Liver (tissue), 3 donors: ENCODE data around the gene MS4A15.

Source experiments
- GABPA ChIP-seq, 2 donors: IDR thresholded peaks in 1 of 2; conservative IDR thresholded peaks in 1 of 2; 2 replicates each; pipeline ENCODE4 v1.6.1; 2016; ENCODE audit warnings: antibody characterized with exemption in 2 of 2, mild to moderate bottlenecking in 1 of 2, moderate library complexity in 1 of 2
- MAX ChIP-seq: IDR thresholded peaks from 2 replicates; pipeline ENCODE4 v1.6.1; 2016; ENCODE audit warnings: antibody characterized with exemption
- NR2F2 ChIP-seq: IDR thresholded peaks from 2 replicates; pipeline ENCODE4 v1.6.1; 2016; ENCODE audit warnings: antibody characterized with exemption
- RAD21 ChIP-seq, 2 donors: IDR thresholded peaks; 2 replicates each; pipeline ENCODE4 v1.6.1; 2016; ENCODE audit warnings: antibody characterized with exemption in 2 of 2, mild to moderate bottlenecking in 2 of 2
- SP1 ChIP-seq: IDR thresholded peaks from 2 replicates; pipeline ENCODE4 v1.6.1; 2018; ENCODE audit warnings: antibody characterized with exemption, mild to moderate bottlenecking
- TAF1 ChIP-seq: conservative IDR thresholded peaks from 2 replicates; pipeline ENCODE4 v1.6.1; 2016; ENCODE audit warnings: antibody characterized with exemption, mild to moderate bottlenecking
- YY1 ChIP-seq: IDR thresholded peaks from 2 replicates; pipeline ENCODE4 v1.6.1; 2016; ENCODE audit warnings: antibody characterized with exemption, mild to moderate bottlenecking
- TF ChIP-seq, protein P1 (sequence below): fragments of 150-350 bp; IDR thresholded peaks from 2 replicates; pipeline ENCODE4 v1.5.1; 2017; ENCODE audit warnings: improper control_type of control experiment, low read depth, low read length; ENCODE audit not compliant: missing input control
- TF ChIP-seq, protein P2 (sequence below): IDR thresholded peaks from 2 replicates; pipeline ENCODE4 v1.6.1; 2016; ENCODE audit warnings: antibody characterized with exemption
- TF ChIP-seq, protein P3 (sequence below): IDR thresholded peaks from 2 replicates; pipeline ENCODE4 v1.6.1; 2016; ENCODE audit warnings: antibody characterized with exemption
- donor health status: healthy.
- donor health status: healthy.

DNA sequence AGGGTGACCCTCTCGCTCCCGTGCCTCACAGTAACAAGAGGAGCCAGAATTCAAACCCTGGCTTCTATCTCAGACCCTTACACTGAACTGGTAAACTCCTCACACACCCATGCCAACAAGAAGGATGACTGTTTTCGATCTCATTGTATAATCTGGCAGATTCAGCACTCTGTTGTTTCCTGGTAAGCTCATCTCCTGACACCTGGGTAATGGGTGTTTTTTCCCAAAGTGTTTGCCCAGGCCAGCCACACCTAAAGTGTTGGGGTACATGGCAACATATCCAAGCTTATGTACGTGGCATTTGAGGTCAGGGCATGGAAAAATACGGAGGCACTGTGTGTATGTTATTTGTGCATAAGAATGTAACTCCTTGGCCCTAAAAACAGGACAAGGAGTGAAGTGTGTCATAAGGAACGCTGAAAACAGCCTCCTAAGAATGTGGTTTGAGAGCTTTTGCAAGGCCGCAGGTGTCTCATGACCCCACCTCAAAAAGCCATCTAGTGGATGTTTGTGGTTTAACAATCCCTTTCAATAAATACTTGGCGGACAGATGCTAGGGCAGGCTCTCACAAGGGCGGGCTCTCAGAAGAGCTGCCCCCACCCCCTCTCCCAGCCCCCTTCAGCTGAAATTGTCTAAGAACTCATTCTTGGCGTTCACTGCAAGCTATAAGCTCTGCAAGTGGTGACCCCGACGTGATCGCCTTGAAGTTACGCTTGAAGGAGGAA lies at the start of gene MS4A15:
- TF ChIP-seq YY1 (no peak), TAF1 (no peak), RAD21 (IDR thresholded peaks at IDR 0.05) (peak in 1 of 2 donors; percentile 52), NR2F2 (no peak), GABPA (IDR thresholded peaks at IDR 0.05 in 1 of 2, conservative IDR thresholded peaks at IDR 0.05 in 1 of 2) (no peak), MAX (no peak), SP1 (no peak)
- TF ChIP-seq, protein P1, sequence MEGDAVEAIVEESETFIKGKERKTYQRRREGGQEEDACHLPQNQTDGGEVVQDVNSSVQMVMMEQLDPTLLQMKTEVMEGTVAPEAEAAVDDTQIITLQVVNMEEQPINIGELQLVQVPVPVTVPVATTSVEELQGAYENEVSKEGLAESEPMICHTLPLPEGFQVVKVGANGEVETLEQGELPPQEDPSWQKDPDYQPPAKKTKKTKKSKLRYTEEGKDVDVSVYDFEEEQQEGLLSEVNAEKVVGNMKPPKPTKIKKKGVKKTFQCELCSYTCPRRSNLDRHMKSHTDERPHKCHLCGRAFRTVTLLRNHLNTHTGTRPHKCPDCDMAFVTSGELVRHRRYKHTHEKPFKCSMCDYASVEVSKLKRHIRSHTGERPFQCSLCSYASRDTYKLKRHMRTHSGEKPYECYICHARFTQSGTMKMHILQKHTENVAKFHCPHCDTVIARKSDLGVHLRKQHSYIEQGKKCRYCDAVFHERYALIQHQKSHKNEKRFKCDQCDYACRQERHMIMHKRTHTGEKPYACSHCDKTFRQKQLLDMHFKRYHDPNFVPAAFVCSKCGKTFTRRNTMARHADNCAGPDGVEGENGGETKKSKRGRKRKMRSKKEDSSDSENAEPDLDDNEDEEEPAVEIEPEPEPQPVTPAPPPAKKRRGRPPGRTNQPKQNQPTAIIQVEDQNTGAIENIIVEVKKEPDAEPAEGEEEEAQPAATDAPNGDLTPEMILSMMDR = peak; percentile 26
- TF ChIP-seq, protein P2, sequence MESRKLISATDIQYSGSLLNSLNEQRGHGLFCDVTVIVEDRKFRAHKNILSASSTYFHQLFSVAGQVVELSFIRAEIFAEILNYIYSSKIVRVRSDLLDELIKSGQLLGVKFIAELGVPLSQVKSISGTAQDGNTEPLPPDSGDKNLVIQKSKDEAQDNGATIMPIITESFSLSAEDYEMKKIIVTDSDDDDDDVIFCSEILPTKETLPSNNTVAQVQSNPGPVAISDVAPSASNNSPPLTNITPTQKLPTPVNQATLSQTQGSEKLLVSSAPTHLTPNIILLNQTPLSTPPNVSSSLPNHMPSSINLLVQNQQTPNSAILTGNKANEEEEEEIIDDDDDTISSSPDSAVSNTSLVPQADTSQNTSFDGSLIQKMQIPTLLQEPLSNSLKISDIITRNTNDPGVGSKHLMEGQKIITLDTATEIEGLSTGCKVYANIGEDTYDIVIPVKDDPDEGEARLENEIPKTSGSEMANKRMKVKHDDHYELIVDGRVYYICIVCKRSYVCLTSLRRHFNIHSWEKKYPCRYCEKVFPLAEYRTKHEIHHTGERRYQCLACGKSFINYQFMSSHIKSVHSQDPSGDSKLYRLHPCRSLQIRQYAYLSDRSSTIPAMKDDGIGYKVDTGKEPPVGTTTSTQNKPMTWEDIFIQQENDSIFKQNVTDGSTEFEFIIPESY = no peak
- TF ChIP-seq, protein P3, sequence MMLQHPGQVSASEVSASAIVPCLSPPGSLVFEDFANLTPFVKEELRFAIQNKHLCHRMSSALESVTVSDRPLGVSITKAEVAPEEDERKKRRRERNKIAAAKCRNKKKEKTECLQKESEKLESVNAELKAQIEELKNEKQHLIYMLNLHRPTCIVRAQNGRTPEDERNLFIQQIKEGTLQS = no peak
